ENCODE measurements around the gene MDP1. TPM values are rescaled to one million over a fixed set of nuclear protein-coding genes. Genes with fewer than 3 reads are reported as not detected.
A peak's percentile ranks its signal among the peaks of the same experiment; 100 is the strongest.

The MDP1 gene
- total RNA-seq, 2 experiments from 2014 or later: 13.5 to 17.0 TPM

DNA sequence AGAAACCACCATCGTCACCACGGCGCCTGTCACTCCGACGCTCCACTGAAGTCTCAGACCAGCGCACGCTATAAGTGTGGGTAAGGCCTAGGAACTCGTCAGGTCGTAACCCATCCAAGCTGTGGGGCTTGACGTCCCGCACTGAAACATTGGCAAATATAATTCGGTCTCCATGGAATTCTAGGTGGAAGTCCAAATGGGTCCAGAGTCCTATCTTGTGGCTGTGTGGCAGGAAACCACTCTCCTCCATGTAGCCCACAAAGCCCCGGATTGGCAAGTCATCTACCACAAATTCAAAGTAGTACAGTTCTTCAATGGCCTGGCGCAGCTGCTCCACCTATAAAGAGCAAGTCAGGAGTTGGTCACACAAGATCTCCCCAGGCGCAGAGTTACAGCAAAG is 22.9 kb downstream of the MDP1 start:
- Mint-ChIP-seq H3K4me1 (peaks cover 71% of the 10 kb centered on the region), H3K27ac (peak overlapping the region; percentile 18), H3K9me3 (no peaks in the 10 kb centered on the region), H3K27me3 (no peaks in the 10 kb centered on the region), H3K36me3 (ENCODE audit: low read depth) (peaks cover 55% of the 10 kb centered on the region), H3K4me3 (no peak overlapping the region)
- POLR2A ChIA-PET: interaction anchor here (1.3 to 4.4 kb wide), 4 partner anchors 17 to 79 kb away, joined by 3 to 186 read pairs (median 14); partner anchors contain the start of genes CHMP4A, DCAF11, MDP1 and NRL
- DNase-seq: no peak
- CTCF ChIA-PET: no interaction called here

DNA sequence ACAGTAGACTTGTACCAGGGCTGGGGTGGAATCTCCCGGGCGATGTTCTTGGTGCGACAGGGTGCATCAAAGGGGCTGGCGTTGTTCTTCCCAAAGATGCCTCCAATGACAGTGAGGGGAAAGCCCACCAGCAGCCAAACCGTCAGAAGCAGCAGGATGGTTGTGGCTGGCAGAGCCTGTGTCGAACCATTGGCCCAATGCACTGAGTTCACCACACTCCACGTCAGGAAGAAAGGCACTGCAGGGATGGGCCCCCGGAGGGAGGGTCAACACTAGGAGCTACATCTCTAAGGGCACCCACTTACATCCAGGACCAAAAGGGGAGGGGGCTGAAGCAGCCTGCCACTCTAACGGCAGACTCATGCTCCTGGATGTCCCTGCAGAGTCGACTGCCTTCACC is 25.4 kb downstream of the MDP1 start:
- CTCF ChIA-PET: no interaction called here
- Mint-ChIP-seq H3K9me3 (no peaks in the 10 kb centered on the region), H3K27me3 (no peaks in the 10 kb centered on the region), H3K4me1 (peaks cover 73% of the 10 kb centered on the region), H3K27ac (peak overlapping the region; percentile 34), H3K4me3 (no peak overlapping the region), H3K36me3 (ENCODE audit: low read depth) (peaks cover 51% of the 10 kb centered on the region)
- DNase-seq: no peak
- POLR2A ChIA-PET: interaction anchor here (0.6 to 21.9 kb wide), 2 partner anchors 24 to 77 kb away, joined by 3 to 456 read pairs; partner anchors contain the start of genes IRF9 and REC8

DNA sequence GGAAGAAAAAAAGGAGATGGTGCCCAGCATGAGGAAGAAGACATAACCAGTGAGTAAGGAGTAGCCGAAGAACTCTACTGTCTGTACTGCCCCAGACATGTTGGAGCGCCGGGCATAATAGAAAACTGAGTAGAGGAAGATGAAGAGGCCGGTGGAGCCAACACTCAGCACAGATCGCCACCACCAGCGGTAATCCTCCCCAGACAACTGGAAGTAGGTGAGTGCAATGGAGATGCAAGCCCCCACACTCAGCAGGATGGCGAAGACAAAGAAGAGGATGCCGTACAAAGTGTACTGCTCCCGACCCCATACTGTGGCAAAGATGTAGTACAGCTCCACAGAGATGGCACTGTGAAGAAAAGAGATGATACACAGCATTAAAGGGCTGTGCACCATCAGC is 26.4 kb downstream of the MDP1 start:
- no peak for DNase-seq
- Mint-ChIP-seq H3K4me3 (no peak overlapping the region), H3K4me1 (peaks cover 66% of the 10 kb centered on the region), H3K27me3 (no peaks in the 10 kb centered on the region), H3K27ac (no peak overlapping the region), H3K9me3 (no peaks in the 10 kb centered on the region), H3K36me3 (ENCODE audit: low read depth) (peaks cover 56% of the 10 kb centered on the region)
- ChIA-PET POLR2A (interaction anchor here (1.0 to 21.9 kb wide), 23 partner anchors 9 to 131 kb away, joined by 3 to 456 read pairs (median 6); partner anchors contain the start of genes CHMP4A, CIDEB, DCAF11 and DHRS1), CTCF (interaction anchor here (0.7 to 2.2 kb wide), 5 partner anchors 25 to 118 kb away, joined by 3 to 11 read pairs (median 7); partner anchors contain the start of genes CHMP4A, CIDEB, IRF9 and MDP1)

DNA sequence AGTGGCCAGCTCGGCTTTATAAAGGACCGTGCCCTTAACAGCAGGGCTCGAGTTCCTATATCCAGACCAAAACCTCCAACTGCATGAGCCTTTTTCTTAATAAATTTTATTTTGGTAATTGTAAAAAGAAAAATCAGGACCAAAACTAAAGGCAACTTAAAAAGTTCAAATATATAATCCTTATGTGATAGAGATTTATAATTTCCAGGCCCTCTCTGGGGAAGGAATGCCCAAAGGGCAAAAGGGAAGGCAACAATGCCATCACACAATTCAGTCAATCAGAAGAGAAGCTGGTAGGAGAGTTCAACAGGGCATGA is 26.8 kb downstream of the MDP1 start:
- ChIA-PET POLR2A (interaction anchor here (1.0 to 21.9 kb wide), 23 partner anchors 8 to 131 kb away, joined by 3 to 456 read pairs (median 6); partner anchors contain the start of genes CHMP4A, CIDEB, DCAF11 and DHRS1), CTCF (interaction anchor here (0.7 to 2.2 kb wide), 5 partner anchors 26 to 119 kb away, joined by 3 to 11 read pairs (median 7); partner anchors contain the start of genes CHMP4A, CIDEB, IRF9 and MDP1)
- H3K4me1 Mint-ChIP-seq: peaks cover 62% of the 10 kb centered on the region

DNA sequence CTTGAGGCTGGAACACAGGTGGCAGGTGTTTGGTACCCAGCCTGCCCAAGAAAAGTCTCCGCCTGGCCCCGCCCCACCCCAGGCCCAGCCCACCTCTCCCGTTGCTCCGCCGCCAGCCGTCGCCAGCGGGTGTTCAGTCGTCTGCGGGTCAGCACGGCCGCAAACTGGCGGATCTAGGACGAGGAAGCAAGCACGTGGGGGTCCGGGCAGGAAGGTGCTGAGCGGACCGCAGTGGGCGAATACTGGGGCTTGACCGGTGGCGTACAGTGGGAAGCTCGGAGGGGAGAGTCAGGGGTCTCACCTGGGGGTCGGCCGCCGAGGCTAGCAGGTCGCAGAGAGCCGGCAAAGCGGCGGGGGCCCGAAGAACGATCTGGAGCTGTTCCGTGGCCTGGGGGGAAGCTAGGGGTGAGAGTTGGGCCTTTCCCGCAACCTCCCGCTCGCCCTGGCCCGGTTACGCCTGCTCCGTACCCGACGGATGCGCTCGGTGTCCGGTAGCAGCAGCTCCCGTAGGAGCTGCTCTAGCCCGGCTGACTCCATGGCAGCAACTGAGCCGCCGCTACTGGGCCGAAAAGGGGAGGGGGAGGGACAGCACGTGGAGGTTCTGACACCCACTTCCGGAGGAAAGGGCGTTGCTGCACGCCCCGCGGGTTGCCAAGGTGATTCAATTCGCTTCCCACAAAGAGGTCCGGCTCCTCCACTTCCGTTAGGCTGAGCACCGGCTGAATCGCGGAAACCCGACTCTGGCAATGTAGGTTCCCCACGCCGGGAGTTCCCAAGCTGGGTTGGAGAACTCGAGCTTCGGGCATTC is 27.4 kb downstream of the MDP1 start, which contains the start of gene IPO4:
TSS of gene IPO4 (minus strand) at position 566 of the 808 bp plus-strand sequence. CDS start at position 537, 29 bp downstream.
- Mint-ChIP-seq H3K36me3 (ENCODE audit: low read depth) (peaks cover 52% of the 10 kb centered on the region), H3K4me1 (peaks cover 59% of the 10 kb centered on the region), H3K27me3 (no peaks in the 10 kb centered on the region), H3K27ac (peak within 1 kb of the TSS; percentile 79), H3K4me3 (peak within 1 kb of the TSS; percentile 81), H3K9me3 (no peaks in the 10 kb centered on the region)
- POLR2A ChIA-PET: interaction anchor here (1.0 to 21.9 kb wide), 24 partner anchors 7 to 130 kb away, joined by 3 to 456 read pairs (median 6); partner anchors contain the start of genes CHMP4A, CIDEB, DCAF11 and DHRS1
- CTCF ChIA-PET: interaction anchor here (0.7 to 2.2 kb wide), 6 partner anchors 26 to 120 kb away, joined by 3 to 11 read pairs (median 5); partner anchors contain the start of genes CHMP4A, CIDEB, IRF9 and MDP1
- peak; percentile 96 for DNase-seq

More for the DNA sequence above, 26.8 kb downstream of the MDP1 start:
- DNase-seq: no peak
- Mint-ChIP-seq H3K4me3 (peak overlapping the region; percentile 81), H3K27me3 (no peaks in the 10 kb centered on the region), H3K36me3 (ENCODE audit: low read depth) (peaks cover 51% of the 10 kb centered on the region), H3K27ac (peak overlapping the region; percentile 79), H3K9me3 (no peaks in the 10 kb centered on the region)

DNA sequence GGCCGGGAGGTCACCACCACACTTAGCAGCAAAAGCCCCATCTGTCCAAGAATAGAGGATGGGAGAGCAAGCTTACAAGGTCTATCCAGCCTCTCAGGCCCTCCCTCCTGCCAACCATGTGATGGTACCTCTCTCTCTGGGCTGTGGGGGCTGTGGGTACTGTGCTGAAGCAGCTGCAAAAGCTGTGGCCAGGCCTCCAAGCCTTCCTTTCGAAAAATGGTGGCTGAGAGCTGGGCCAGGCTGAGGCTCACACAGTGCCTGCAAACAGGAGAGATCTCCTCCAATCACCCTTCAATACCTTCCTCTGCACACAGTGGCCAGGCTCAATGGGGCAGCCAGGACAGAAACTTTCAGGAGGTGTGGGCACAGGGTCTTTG is 28.3 kb downstream of the MDP1 start:
- CTCF ChIA-PET: interaction anchor here (0.7 to 1.6 kb wide), 2 partner anchors 120 to 244 kb away, joined by 3 read pairs; partner anchors contain the start of gene CIDEB
- peaks cover 52% of the 10 kb centered on the region for H3K4me1 Mint-ChIP-seq
- H3K36me3 Mint-ChIP-seq (ENCODE audit: low read depth): peaks cover 55% of the 10 kb centered on the region
- H3K27me3 Mint-ChIP-seq: no peaks in the 10 kb centered on the region
- DNase-seq: no peak
- peak overlapping the region; percentile 81 for H3K4me3 Mint-ChIP-seq
- no peaks in the 10 kb centered on the region for H3K9me3 Mint-ChIP-seq
- POLR2A ChIA-PET: interaction anchor here (1.1 to 21.9 kb wide), 11 partner anchors 8 to 123 kb away, joined by 4 to 456 read pairs (median 18); partner anchors contain the start of genes CHMP4A, DCAF11, DHRS1 and IRF9
- peak overlapping the region; percentile 79 for H3K27ac Mint-ChIP-seq

DNA sequence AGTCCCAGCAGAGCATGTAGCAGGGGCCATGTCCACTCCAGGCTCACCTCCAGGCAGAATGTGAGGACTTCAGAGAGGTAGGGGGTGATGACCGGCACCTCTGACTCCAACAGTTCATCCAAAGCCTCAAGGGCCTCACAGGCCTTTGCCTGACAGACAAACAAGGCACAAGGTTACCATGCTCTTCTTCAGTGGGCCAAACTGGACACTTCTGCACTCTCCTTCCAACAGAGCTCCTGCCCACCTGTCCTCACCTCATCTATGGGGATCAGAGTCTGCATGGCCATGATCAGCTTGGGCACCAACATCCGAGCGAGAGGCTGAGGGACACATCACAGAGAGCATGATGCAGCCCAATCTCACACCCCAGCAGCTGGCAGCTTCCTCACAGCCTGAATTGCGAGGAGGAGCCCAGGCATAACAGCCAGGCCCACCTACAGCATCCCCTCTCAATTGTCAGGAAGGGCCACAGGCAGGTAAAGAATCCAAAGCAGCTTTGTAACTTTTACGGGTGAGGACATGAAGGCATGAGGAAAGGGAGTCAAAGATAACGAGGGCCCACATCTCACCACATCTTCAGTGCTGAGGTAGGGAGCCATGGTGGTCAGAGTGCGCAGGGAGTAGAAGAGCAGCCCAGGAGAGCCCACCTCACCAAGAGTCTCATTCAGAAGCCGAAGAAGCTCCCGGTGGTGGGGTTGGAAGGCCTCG is 28.9 kb downstream of the MDP1 start:
- POLR2A ChIA-PET: interaction anchor here (1.1 to 21.9 kb wide), 9 partner anchors 8 to 123 kb away, joined by 5 to 456 read pairs (median 22); partner anchors contain the start of genes CHMP4A, DCAF11, IRF9 and LTB4R
- H3K27ac Mint-ChIP-seq: peak overlapping the region; percentile 13
- no peak for DNase-seq
- H3K4me1 Mint-ChIP-seq: peaks cover 48% of the 10 kb centered on the region
- H3K36me3 Mint-ChIP-seq (ENCODE audit: low read depth): peaks cover 52% of the 10 kb centered on the region
- H3K27me3 Mint-ChIP-seq: no peaks in the 10 kb centered on the region
- H3K9me3 Mint-ChIP-seq: no peaks in the 10 kb centered on the region
- peak overlapping the region; percentile 81 for H3K4me3 Mint-ChIP-seq
- CTCF ChIA-PET: interaction anchor here (0.7 to 1.6 kb wide), 3 partner anchors 26 to 245 kb away, joined by 3 read pairs; partner anchors contain the start of genes CIDEB and IRF9

DNA sequence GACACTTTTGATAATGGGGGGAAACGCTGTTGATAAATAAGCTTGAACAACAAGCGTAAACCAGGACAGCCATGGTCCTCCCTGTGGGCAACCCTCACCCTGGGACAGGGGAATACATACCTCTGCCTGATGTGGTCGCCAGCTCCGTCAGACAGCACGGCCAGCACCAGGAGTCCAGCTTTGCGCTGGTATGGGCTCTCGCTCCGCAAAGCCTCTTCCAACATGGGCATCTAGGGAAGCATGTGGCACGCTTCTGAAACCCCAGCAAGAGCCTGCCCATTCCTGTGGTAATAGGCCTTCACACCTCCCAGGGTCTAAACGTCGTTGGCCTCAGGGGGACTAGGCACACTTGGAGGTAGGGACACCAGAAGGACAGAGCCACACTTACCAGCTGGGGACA is 30.1 kb downstream of the MDP1 start:
- Mint-ChIP-seq H3K27me3 (no peaks in the 10 kb centered on the region), H3K4me1 (peaks cover 38% of the 10 kb centered on the region), H3K9me3 (no peaks in the 10 kb centered on the region), H3K27ac (no peak overlapping the region), H3K4me3 (no peak overlapping the region), H3K36me3 (ENCODE audit: low read depth) (peaks cover 46% of the 10 kb centered on the region)
- POLR2A ChIA-PET: interaction anchor here (1.4 to 21.9 kb wide), 5 partner anchors 8 to 50 kb away, joined by 3 to 456 read pairs (median 22); partner anchors contain the start of genes IRF9, PSME1, PSME2 and REC8
- CTCF ChIA-PET: interaction anchor here (0.7 kb wide), 1 partner anchor 45 kb away, joined by 3 read pairs; the partner anchor contains the start of gene EMC9
- DNase-seq: no peak

DNA sequence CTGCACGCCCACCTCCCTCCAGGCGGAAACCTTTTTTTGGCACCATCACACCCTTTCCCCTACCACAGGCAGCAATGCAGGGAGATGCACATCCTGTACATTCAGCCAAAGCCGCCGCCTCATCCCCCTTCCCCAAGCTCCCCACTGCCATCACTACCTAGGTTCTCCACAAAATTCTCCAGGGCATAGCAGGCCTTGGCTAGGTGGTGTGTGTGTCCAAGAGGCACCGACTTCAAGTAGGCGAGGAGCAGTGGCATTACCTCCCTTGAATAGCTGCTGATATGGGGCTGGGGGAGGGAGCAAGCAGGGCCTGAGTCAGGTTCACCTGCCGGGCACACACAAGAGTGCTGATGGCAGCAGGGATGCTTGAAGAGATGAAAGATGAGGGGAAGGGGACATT is 30.8 kb downstream of the MDP1 start:
- Mint-ChIP-seq H3K36me3 (ENCODE audit: low read depth) (peaks cover 47% of the 10 kb centered on the region), H3K4me3 (no peak overlapping the region), H3K27me3 (no peaks in the 10 kb centered on the region), H3K27ac (no peak overlapping the region), H3K9me3 (no peaks in the 10 kb centered on the region), H3K4me1 (peaks cover 33% of the 10 kb centered on the region)
- ChIA-PET POLR2A (interaction anchor here (1.4 to 21.9 kb wide), 5 partner anchors 8 to 49 kb away, joined by 3 to 456 read pairs (median 22); partner anchors contain the start of genes IRF9, PSME1, PSME2 and REC8), CTCF (no interaction called here)
- DNase-seq: no peak

DNA sequence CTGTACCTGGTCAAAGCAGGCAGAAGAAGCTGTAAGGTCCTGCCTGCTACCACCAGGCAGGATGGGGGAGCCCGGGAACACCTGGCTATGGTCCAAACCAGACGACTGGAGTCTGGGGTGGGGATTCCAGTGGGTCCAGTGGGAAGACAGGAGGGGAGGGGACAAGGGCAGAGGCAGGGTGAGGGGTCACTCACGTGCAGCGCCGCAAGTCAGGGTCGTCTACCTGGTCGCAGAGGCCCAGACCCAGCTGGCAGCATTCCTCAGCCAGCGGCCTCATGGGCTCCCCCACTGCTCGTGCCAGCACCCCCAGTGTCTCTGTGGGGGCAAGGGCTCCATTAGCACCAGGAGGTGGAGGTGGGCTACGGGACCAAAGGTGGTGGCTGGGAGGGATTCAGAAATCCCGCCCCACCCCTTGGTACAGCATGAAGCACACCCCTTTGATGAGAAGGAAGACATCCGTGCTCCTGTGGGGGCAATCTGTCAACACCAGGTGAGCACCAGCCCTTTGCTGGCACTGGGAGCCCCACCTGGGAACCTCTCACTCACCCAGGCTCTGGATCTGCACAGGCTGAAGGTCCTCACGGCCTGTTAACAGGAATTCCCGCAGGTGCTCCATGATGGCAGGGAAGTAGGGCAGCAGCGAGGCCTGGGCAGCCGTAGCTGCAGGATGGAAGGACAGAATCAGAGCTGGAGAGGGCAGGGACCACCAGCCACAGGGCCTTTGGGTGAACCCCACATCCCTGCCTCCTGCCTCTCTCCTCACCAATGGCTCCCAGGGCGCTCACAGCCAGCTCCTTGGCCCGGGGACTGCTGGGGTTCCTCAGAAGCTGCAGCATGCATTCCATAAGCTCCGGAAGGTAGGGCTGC is 31.5 kb downstream of the MDP1 start:
- no peak overlapping the region for H3K27ac Mint-ChIP-seq
- H3K4me3 Mint-ChIP-seq: no peak overlapping the region
- H3K9me3 Mint-ChIP-seq: no peaks in the 10 kb centered on the region
- no peak for DNase-seq
- ChIA-PET POLR2A (interaction anchor here (1.1 to 21.9 kb wide), 6 partner anchors 7 to 89 kb away, joined by 3 to 456 read pairs (median 14); partner anchors contain the start of genes IRF9, PSME2, REC8 and RNF31), CTCF (no interaction called here)
- no peaks in the 10 kb centered on the region for H3K27me3 Mint-ChIP-seq
- peaks cover 29% of the 10 kb centered on the region for H3K4me1 Mint-ChIP-seq
- peaks cover 50% of the 10 kb centered on the region for H3K36me3 Mint-ChIP-seq (ENCODE audit: low read depth)

DNA sequence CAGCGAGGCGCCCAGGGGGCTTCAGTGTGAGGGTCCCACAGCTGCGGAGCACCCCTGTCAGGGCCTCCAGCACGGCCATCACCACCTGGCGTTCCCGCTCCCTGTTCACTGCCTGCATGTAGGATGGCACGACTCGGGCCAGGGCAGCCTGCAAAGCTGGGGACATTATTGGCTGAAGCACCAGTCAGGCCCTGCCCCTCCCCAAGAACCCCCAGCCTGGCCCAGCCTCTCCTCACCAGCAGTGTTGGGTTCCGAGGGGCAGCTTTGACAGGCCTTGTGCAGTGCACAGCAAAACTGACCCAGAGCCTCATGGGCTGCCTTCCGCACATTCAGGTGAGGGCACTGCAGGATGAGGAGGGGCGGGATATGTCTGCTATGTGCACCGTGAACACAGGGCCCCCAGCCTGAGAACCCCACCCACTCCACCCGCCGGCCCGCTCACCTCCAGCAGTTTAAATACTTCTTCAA is 32.8 kb downstream of the MDP1 start:
- Mint-ChIP-seq H3K4me1 (peaks cover 17% of the 10 kb centered on the region), H3K4me3 (no peak overlapping the region), H3K9me3 (no peaks in the 10 kb centered on the region), H3K27ac (no peak overlapping the region), H3K27me3 (no peaks in the 10 kb centered on the region), H3K36me3 (ENCODE audit: low read depth) (peaks cover 56% of the 10 kb centered on the region)
- ChIA-PET CTCF (no interaction called here), POLR2A (interaction anchor here (1.2 to 21.9 kb wide), 3 partner anchors 13 to 68 kb away, joined by 4 to 456 read pairs (median 4); partner anchors contain the start of genes DCAF11, IRF9, NRL and REC8)
- DNase-seq: no peak
